WERI-Rb-1 (cell line): ENCODE measurements around the gene SLC35C1.

ENCODE experiments used
- DNase-seq: peaks from one replicate; pipeline ENCODE4 v3.0.0-alpha.2; 2020
- H3K27ac ChIP-seq: fragments of 250-450 bp; sonication (Bioruptor Pico); 2 replicates; pipeline ENCODE4 v1.5.1; 2020; ENCODE audit warnings: mild to moderate bottlenecking, moderate library complexity
- H3K27me3 ChIP-seq: fragments of 250-450 bp; sonication (Bioruptor Pico); 2 replicates; pipeline ENCODE4 v1.5.1; 2021; ENCODE audit warnings: mild to moderate bottlenecking, low read depth, moderate library complexity; ENCODE audit not compliant: insufficient read depth, severe bottlenecking
- H3K36me3 ChIP-seq: fragments of 250-450 bp; sonication (Bioruptor Pico); 2 replicates; pipeline ENCODE4 v1.5.1; 2020; ENCODE audit warnings: mild to moderate bottlenecking, moderate library complexity
- H3K4me3 ChIP-seq: 2 replicates; pipeline ENCODE4 v1.5.1; 2011; ENCODE audit warnings: low read depth, mild to moderate bottlenecking, control low read depth, low read length
- H3K9me3 ChIP-seq: fragments of 250-450 bp; sonication (Bioruptor Pico); 2 replicates; pipeline ENCODE4 v1.5.1; 2021; ENCODE audit warnings: mild to moderate bottlenecking, moderate library complexity; ENCODE audit not compliant: severe bottlenecking
- CTCF ChIP-seq: IDR thresholded peaks from 2 replicates; pipeline ENCODE4 v1.5.1; 2011; ENCODE audit warnings: low read depth, mild to moderate bottlenecking, control low read depth, inconsistent platforms, low read length

The SLC35C1 gene

GRCh38 chr11:45848654-45849081, 43.7 kb downstream of the SLC35C1 start:
- H3K27ac ChIP-seq, result no peak overlapping the region
- H3K36me3 ChIP-seq, result peaks cover 2% of the 10 kb centered on the region; the same call in 1 of the 2 replicates
- H3K9me3 ChIP-seq, result no peaks in the 10 kb centered on the region
- no peak for DNase-seq
- H3K27me3 ChIP-seq, result no peaks in the 10 kb centered on the region
- H3K4me3 ChIP-seq, result no peak overlapping the region
- TF ChIP-seq CTCF, result no peak

- DNase-seq, result no peak
These were observed 45.5 kb downstream of the SLC35C1 start for GRCh38 chr11:45850446-45850845.

GRCh38 chr11:45851228-45851627, 46.3 kb downstream of the SLC35C1 start:
- DNase-seq, result no peak
- Histone ChIP-seq H3K27me3 (no peaks in the 10 kb centered on the region), H3K4me3 (no peak overlapping the region), H3K9me3 (no peaks in the 10 kb centered on the region), H3K36me3 (peaks cover 2% of the 10 kb centered on the region; the same call in 1 of the 2 replicates), H3K27ac (no peak overlapping the region)
- TF ChIP-seq CTCF, result no peak

More at GRCh38 chr11:45850446-45850845, 45.5 kb downstream of the SLC35C1 start:
- Histone ChIP-seq H3K27me3 (no peaks in the 10 kb centered on the region), H3K27ac (no peak overlapping the region), H3K9me3 (no peaks in the 10 kb centered on the region), H3K36me3 (peaks cover 2% of the 10 kb centered on the region; the same call in 1 of the 2 replicates), H3K4me3 (no peak overlapping the region)
- TF ChIP-seq CTCF, result no peak

GRCh38 chr11:45852018-45852711, 47.2 kb downstream of the SLC35C1 start:
- no peak overlapping the region for H3K27ac ChIP-seq

GRCh38 chr11:45852712-45853101, 47.8 kb downstream of the SLC35C1 start:
- H3K36me3 ChIP-seq, result no peaks in the 10 kb centered on the region; the same call in 1 of the 2 replicates
- no peaks in the 10 kb centered on the region for H3K27me3 ChIP-seq
- TF ChIP-seq CTCF, result no peak
- no peak for DNase-seq
- H3K9me3 ChIP-seq, result no peaks in the 10 kb centered on the region
- no peak overlapping the region for H3K27ac ChIP-seq
- H3K4me3 ChIP-seq, result no peak overlapping the region

More at GRCh38 chr11:45852018-45852711, 47.2 kb downstream of the SLC35C1 start:
- no peak for DNase-seq
- H3K36me3 ChIP-seq, result peaks cover 2% of the 10 kb centered on the region; the same call in 1 of the 2 replicates
- H3K9me3 ChIP-seq, result no peaks in the 10 kb centered on the region
- H3K4me3 ChIP-seq, result no peak overlapping the region
- no peak for TF ChIP-seq CTCF
- H3K27me3 ChIP-seq, result no peaks in the 10 kb centered on the region
